Kidney (tissue), 14 donors: ENCODE results near the gene EIF4H. TPM values are rescaled to one million over a fixed set of nuclear protein-coding genes. Genes with fewer than 3 reads are reported as not detected.

Experiments
- DNase-seq, 5 donors: peaks; one replicate each; pipeline ENCODE4 v3.0.0-alpha.2; 2013 to 2020
- FAIRE-seq: peaks from 2 replicates; lab custom pipeline; 2012; peaks lifted over from hg19 to GRCh38; lab: Jason Lieb, UNC
- H3K27ac ChIP-seq, 2 donors: one replicate each; pipeline ENCODE4 v1.7.0; 2013; ENCODE audit warnings: low read depth in 2 of 2, low read length in 2 of 2, inconsistent platforms in 1 of 2
- H3K27me3 ChIP-seq: one replicate; pipeline ENCODE4 v1.7.1; 2013; ENCODE audit warnings: low read length, inconsistent platforms; ENCODE audit not compliant: control insufficient read depth, insufficient read depth
- H3K36me3 ChIP-seq, 3 donors: one replicate each; pipeline versions ENCODE4 v1.7.0 to v1.7.1; 2013; ENCODE audit warnings: low read length in 3 of 3, control low read depth in 1 of 3, inconsistent platforms in 1 of 3; ENCODE audit not compliant: insufficient read depth in 3 of 3, control insufficient read depth in 2 of 3
- H3K4me1 ChIP-seq, 3 donors: one replicate each; pipeline versions ENCODE4 v1.7.0 to v1.7.1; 2013; ENCODE audit warnings: low read length in 3 of 3, inconsistent platforms in 1 of 3, low read depth in 1 of 3; ENCODE audit not compliant: control insufficient read depth in 2 of 3, insufficient read depth in 2 of 3
- H3K4me3 ChIP-seq, 3 donors: one replicate each; pipeline versions ENCODE4 v1.7.0 to v1.8.1; 2013; ENCODE audit warnings: low read length in 3 of 3, control low read depth in 1 of 3, inconsistent platforms in 1 of 3
- H3K9ac ChIP-seq, 3 donors: one replicate each; pipeline versions ENCODE4 v1.7.0 to v1.7.1; 2013; ENCODE audit warnings: low read length in 3 of 3, control low read depth in 1 of 3, inconsistent platforms in 1 of 3
- H3K9me3 ChIP-seq, 3 donors: one replicate each; pipeline versions ENCODE4 v1.7.0 to v1.7.1; 2013; ENCODE audit warnings: low read length in 3 of 3, control low read depth in 1 of 3, inconsistent platforms in 1 of 3; ENCODE audit not compliant: control insufficient read depth in 2 of 3, insufficient read depth in 1 of 3
- intact Hi-C: fragments of 100-400 bp; cut with DNase I; formaldehyde crosslinking; loops from one replicate; pipeline ENCODE4 v1.11.1; 2022
- polyA plus RNA-seq: library from polyadenylated mRNA; stranded (reverse); fragments of 350-450 nt; fragmentation: Illumina TruSeq; extraction: RNeasy Lipid Tissue Mini Kit (QIAGEN cat#74804); gene quantifications from one replicate; pipeline ENCODE4 v1.2.3, GENCODE V29; 2014; ENCODE audit warnings: low read depth, low replicate concordance; ENCODE audit not compliant: insufficient read depth
- total RNA-seq: library from RNA; stranded (reverse); fragmentation: NEBNext Ultra II Directional; extraction: Animal tissue kit (Norgen Biotek cat#: 25700); gene quantifications from one replicate; pipeline ENCODE4 v1.2.1, GENCODE V29; 2021
- TF ChIP-seq, protein P1 (sequence below): IDR thresholded peaks from 3 replicates; pipeline ENCODE4 v1.5.1; 2012; ENCODE audit warnings: mild to moderate bottlenecking, moderate library complexity, borderline replicate concordance; ENCODE audit not compliant: insufficient read depth; ENCODE audit errors: extremely low read depth
- donor health status: control.
- donor health status: control.
- donor health status: control.
- donor health status: control.
- donor health status: control.
- donor health status: DM: yes; HTN: yes; CAD: no.
- donor health status: Normal renal cell carcinoma (clear cell type).

EIF4H gene
- total and polyA plus RNA-seq, 2 donors from 2014 or later = 153 to 240 TPM

DNA sequence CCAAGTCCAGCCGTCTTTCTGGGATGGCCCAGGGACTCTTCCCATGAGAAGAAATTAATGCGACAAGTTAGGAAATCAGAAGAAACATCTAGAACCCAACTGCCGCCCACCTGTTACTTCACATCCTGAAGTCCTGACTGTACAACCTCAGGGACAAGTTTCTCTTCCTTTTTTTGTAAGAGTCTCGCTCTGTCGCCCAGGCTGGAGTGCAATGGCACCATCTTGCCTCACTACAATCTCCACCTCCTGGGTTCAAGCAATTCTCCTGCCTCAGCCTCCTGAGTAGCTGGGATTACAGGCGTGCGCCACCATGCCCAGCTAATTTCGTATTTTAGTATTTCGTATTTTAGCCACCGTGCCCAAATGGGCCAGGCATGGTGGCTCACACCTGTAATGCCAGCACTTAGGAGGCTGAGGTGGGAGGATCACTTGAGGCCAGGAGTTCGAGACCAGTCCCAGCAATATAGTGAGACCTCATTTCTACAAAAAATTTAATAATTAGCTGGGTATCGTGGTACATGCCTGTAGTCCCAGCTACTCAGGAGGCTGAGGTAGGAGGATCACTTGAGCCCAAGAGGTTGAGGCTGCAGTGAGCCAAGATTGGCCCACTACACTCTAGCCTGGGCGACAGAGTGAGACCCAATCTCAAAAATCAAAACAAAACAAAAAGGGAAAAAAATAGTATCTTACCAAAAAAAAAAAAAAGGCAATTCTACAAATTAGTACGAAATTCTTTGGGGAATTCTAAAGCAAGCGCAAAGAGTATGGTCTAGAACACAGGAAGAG is 56.5 kb downstream of the EIF4H start:
- no peak for FAIRE-seq
- intact Hi-C loops = no loop called here
- Histone ChIP-seq H3K4me1 (no peaks in the 10 kb centered on the region), H3K27ac (no peak overlapping the region), H3K36me3 (peaks cover 2 to 5% (median 5%) of the 10 kb centered on the region in 3 donors), H3K9me3 (no peaks in the 10 kb centered on the region), H3K4me3 (no peak overlapping the region), H3K9ac (no peak overlapping the region), H3K27me3 (no peaks in the 10 kb centered on the region)
- TF ChIP-seq, protein P1, sequence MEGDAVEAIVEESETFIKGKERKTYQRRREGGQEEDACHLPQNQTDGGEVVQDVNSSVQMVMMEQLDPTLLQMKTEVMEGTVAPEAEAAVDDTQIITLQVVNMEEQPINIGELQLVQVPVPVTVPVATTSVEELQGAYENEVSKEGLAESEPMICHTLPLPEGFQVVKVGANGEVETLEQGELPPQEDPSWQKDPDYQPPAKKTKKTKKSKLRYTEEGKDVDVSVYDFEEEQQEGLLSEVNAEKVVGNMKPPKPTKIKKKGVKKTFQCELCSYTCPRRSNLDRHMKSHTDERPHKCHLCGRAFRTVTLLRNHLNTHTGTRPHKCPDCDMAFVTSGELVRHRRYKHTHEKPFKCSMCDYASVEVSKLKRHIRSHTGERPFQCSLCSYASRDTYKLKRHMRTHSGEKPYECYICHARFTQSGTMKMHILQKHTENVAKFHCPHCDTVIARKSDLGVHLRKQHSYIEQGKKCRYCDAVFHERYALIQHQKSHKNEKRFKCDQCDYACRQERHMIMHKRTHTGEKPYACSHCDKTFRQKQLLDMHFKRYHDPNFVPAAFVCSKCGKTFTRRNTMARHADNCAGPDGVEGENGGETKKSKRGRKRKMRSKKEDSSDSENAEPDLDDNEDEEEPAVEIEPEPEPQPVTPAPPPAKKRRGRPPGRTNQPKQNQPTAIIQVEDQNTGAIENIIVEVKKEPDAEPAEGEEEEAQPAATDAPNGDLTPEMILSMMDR = no peak
- DNase-seq = no peak

- H3K4me1 ChIP-seq = no peaks in the 10 kb centered on the region
- H3K9me3 ChIP-seq = no peaks in the 10 kb centered on the region
- H3K9ac ChIP-seq = no peak overlapping the region
- peaks cover 2 to 5% (median 5%) of the 10 kb centered on the region in 3 donors for H3K36me3 ChIP-seq
- TF ChIP-seq, protein P1 = no peak
- DNase-seq = no peak
- H3K4me3 ChIP-seq = no peak overlapping the region
- H3K27ac ChIP-seq = no peak overlapping the region
- no peak for FAIRE-seq
- intact Hi-C loops = no loop called here
- H3K27me3 ChIP-seq = no peaks in the 10 kb centered on the region
Observed at GRCh38 chr7:74231232-74231590, 57.1 kb downstream of the EIF4H start.

- Histone ChIP-seq H3K36me3 (peaks cover 2 to 5% (median 5%) of the 10 kb centered on the region in 3 donors), H3K27me3 (no peaks in the 10 kb centered on the region), H3K4me1 (no peaks in the 10 kb centered on the region), H3K4me3 (no peak overlapping the region), H3K9me3 (no peaks in the 10 kb centered on the region), H3K9ac (no peak overlapping the region), H3K27ac (no peak overlapping the region)
- FAIRE-seq (no peak), DNase-seq (no peak)
- TF ChIP-seq, protein P1 = no peak
- intact Hi-C loops = no loop called here
Observed at GRCh38 chr7:74233655-74234285, 59.6 kb downstream of the EIF4H start.
